HepG2 (cell line): ENCODE measurements around the gene S100A16. TPM values are rescaled to one million over a fixed set of nuclear protein-coding genes. Genes with fewer than 3 reads are reported as not detected.

Experiments
- AHDC1 ChIP-seq: sonication (generic); formaldehyde crosslinking; IDR thresholded peaks from 2 replicates; pipeline ENCODE4 v1.5.1; 2020; ENCODE audit warnings: mild to moderate bottlenecking, missing genetic modification reagents, borderline replicate concordance
- E2F5 ChIP-seq: sonication (generic); formaldehyde crosslinking; conservative IDR thresholded peaks from 2 replicates; pipeline ENCODE4 v1.4.0; 2020; ENCODE audit warnings: missing genetic modification reagents
- EP300 ChIP-seq, 3 experiments: sonication (generic) in 1 of 3; formaldehyde crosslinking in 1 of 3; IDR thresholded peaks; 2 replicates each; pipeline versions ENCODE4 v1.5.1 to v1.6.1; 2011 to 2020; ENCODE audit warnings: low read depth in 2 of 3, low read length in 2 of 3, borderline replicate concordance in 1 of 3, improper control_type of control experiment in 1 of 3, mild to moderate bottlenecking in 1 of 3, missing genetic modification reagents in 1 of 3, moderate library complexity in 1 of 3
- KLF6 ChIP-seq: IDR thresholded peaks from 2 replicates; pipeline ENCODE4 v1.8.0; 2016; ENCODE audit warnings: missing biosample characterization, missing genetic modification reagents
- MYC ChIP-seq: sonication (generic); formaldehyde crosslinking; IDR thresholded peaks from 2 replicates; pipeline ENCODE4 v1.9.0; 2021; ENCODE audit warnings: missing genetic modification reagents, borderline replicate concordance
- NR2C2 ChIP-seq: sonication (generic); formaldehyde crosslinking; IDR thresholded peaks from 2 replicates; pipeline ENCODE4 v1.4.0; 2020; ENCODE audit warnings: missing genetic modification reagents, mild to moderate bottlenecking, moderate library complexity, borderline replicate concordance
- PHF20 ChIP-seq: sonication (generic); formaldehyde crosslinking; IDR thresholded peaks from 2 replicates; pipeline ENCODE4 v1.5.0; 2020; ENCODE audit warnings: mild to moderate bottlenecking, missing genetic modification reagents
- TBX3 ChIP-seq: fragments of 450-650 bp; IDR thresholded peaks from 2 replicates; pipeline ENCODE4 v1.6.1; 2017; ENCODE audit warnings: antibody characterized with exemption, mild to moderate bottlenecking, inconsistent platforms, borderline replicate concordance
- TRIM24 ChIP-seq: sonication (generic); formaldehyde crosslinking; IDR thresholded peaks from 2 replicates; pipeline ENCODE4 v1.8.0; 2022; ENCODE audit warnings: mild to moderate bottlenecking, missing genetic modification reagents
- ZBTB37 ChIP-seq: sonication (generic); formaldehyde crosslinking; IDR thresholded peaks from 2 replicates; pipeline ENCODE4 v1.4.0; 2020; ENCODE audit warnings: mild to moderate bottlenecking, missing genetic modification reagents
- polyA plus RNA-seq, 8 experiments: library from polyadenylated mRNA; depleted of rRNA in 3 of 8; stranded (reverse) in 7 of 8; unstranded in 1 of 8; fragments of >200 nt; fragmentation: Illumina TruSeq in 4 of 8; extraction: Trizol in 4 of 8; gene quantifications; 2 replicates each; pipeline versions ENCODE4 v1.2.1 to v1.2.3, GENCODE V29; 2011 to 2016; ENCODE audit warnings: low read depth in 4 of 8, missing spikeins in 1 of 8, mixed read lengths in 1 of 8; ENCODE audit not compliant: insufficient read depth in 1 of 8
- total RNA-seq, 5 experiments: library from RNA; depleted of rRNA; stranded (reverse); fragments of >200 nt; fragmentation: Illumina TruSeq; extraction: Trizol; gene quantifications; 2 replicates each; pipeline ENCODE4 v1.2.3, GENCODE V29; 2016; ENCODE audit warnings: low read depth in 1 of 5
- TF ChIP-seq, protein P1 (sequence below): IDR thresholded peaks from 2 replicates; pipeline ENCODE4 v1.6.1; 2016; ENCODE audit warnings: missing compliant biosample characterization, missing genetic modification reagents, borderline replicate concordance
- TF ChIP-seq, protein P2 (sequence below): sonication (generic); formaldehyde crosslinking; IDR thresholded peaks from 2 replicates; pipeline ENCODE4 v1.5.0; 2020; ENCODE audit warnings: mild to moderate bottlenecking, missing genetic modification reagents, moderate library complexity
- TF ChIP-seq, protein P3 (sequence below): sonication (generic); formaldehyde crosslinking; conservative IDR thresholded peaks from 2 replicates; pipeline ENCODE4 v1.4.0; 2020; ENCODE audit warnings: missing genetic modification reagents

The S100A16 gene
- total and polyA plus RNA-seq, 2 of the 13 experiments (the other 11 are each of a cell fraction or from before 2014, with no cell fraction given) = 46.0 to 195 TPM

DNA sequence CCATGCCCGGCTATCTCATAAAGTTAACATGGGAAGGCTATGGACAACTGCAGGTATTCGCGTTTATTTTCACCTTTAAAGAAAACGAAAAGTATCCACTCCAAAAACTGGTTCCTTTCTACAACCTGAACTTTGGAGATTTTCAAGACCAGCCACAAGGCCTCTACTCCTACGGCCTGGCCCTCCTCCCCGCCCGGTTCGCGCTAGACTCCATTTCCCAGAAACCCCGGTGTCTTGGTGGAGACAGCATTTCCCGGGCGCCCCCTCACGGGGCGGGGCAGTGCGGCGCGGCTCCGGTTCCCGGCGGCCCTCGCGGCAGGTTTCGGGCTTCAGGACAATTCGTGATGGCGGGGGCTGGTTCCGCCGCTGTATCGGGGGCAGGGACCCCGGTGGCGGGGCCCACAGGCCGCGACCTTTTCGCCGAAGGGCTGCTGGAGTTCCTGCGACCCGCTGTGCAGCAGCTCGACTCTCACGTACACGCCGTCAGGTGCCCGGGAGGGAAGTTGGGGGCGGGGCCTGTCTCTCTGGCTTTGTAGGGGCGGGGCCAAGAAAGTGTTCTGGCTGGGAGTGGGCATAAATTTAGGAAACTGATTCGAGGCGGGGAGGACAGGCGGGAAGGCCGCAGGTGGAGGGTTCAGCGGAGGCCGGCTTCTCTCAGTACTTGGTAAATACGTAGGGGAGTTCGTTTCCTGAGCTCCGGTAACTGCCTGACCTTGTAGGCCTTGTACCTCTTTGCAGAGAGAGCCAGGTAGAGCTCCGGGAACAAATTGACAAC, 45.6 kb upstream of the S100A16 start, which contains the start of gene SNAPIN (continued):
- TF ChIP-seq AHDC1 (CRISPR knock-in tag) (no peak), KLF6 (peak; percentile 54; the same call in 1 of the 2 replicates), E2F5 (CRISPR knock-in tag) (no peak; the same call in 1 of the 2 replicates), NR2C2 (CRISPR knock-in tag) (peak; percentile 89), MYC (CRISPR knock-in tag) (peak; percentile 62; the same call in 1 of the 2 replicates), PHF20 (CRISPR knock-in tag) (peak; percentile 75), TRIM24 (CRISPR knock-in tag) (no peak), EP300 (IDR thresholded peaks at IDR 0.05; ENCODE audit: low read depth in 2 of 2, low read length in 2 of 2) (peak in 1 of 2 experiments; percentile 12; a peak in 1 of 4 replicates), EP300 (CRISPR knock-in tag; IDR thresholded peaks at IDR 0.05; ENCODE audit: borderline replicate concordance) (no peak), ZBTB37 (0 out of 2 replicates have a peak, but pooled peaks have one; percentile 18), TBX3 (no peak)
- TF ChIP-seq, protein P1, sequence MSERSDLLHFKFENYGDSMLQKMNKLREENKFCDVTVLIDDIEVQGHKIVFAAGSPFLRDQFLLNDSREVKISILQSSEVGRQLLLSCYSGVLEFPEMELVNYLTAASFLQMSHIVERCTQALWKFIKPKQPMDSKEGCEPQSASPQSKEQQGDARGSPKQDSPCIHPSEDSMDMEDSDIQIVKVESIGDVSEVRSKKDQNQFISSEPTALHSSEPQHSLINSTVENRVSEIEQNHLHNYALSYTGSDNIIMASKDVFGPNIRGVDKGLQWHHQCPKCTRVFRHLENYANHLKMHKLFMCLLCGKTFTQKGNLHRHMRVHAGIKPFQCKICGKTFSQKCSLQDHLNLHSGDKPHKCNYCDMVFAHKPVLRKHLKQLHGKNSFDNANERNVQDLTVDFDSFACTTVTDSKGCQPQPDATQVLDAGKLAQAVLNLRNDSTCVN (CRISPR knock-in tag) = peak; percentile 20; the same call in 1 of the 2 replicates
- TF ChIP-seq, protein P2, sequence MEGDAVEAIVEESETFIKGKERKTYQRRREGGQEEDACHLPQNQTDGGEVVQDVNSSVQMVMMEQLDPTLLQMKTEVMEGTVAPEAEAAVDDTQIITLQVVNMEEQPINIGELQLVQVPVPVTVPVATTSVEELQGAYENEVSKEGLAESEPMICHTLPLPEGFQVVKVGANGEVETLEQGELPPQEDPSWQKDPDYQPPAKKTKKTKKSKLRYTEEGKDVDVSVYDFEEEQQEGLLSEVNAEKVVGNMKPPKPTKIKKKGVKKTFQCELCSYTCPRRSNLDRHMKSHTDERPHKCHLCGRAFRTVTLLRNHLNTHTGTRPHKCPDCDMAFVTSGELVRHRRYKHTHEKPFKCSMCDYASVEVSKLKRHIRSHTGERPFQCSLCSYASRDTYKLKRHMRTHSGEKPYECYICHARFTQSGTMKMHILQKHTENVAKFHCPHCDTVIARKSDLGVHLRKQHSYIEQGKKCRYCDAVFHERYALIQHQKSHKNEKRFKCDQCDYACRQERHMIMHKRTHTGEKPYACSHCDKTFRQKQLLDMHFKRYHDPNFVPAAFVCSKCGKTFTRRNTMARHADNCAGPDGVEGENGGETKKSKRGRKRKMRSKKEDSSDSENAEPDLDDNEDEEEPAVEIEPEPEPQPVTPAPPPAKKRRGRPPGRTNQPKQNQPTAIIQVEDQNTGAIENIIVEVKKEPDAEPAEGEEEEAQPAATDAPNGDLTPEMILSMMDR = peak; percentile 48
- TF ChIP-seq, protein P3, sequence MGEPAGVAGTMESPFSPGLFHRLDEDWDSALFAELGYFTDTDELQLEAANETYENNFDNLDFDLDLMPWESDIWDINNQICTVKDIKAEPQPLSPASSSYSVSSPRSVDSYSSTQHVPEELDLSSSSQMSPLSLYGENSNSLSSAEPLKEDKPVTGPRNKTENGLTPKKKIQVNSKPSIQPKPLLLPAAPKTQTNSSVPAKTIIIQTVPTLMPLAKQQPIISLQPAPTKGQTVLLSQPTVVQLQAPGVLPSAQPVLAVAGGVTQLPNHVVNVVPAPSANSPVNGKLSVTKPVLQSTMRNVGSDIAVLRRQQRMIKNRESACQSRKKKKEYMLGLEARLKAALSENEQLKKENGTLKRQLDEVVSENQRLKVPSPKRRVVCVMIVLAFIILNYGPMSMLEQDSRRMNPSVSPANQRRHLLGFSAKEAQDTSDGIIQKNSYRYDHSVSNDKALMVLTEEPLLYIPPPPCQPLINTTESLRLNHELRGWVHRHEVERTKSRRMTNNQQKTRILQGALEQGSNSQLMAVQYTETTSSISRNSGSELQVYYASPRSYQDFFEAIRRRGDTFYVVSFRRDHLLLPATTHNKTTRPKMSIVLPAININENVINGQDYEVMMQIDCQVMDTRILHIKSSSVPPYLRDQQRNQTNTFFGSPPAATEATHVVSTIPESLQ = no peak
